ENCODE results near the gene RXRG. TPM values are rescaled to one million over a fixed set of nuclear protein-coding genes. Genes with fewer than 3 reads are reported as not detected.

RXRG gene
- total and polyA plus RNA-seq, 2 donors (not counting 1 experiment from before 2014, with no cell fraction given): not detected

DNA sequence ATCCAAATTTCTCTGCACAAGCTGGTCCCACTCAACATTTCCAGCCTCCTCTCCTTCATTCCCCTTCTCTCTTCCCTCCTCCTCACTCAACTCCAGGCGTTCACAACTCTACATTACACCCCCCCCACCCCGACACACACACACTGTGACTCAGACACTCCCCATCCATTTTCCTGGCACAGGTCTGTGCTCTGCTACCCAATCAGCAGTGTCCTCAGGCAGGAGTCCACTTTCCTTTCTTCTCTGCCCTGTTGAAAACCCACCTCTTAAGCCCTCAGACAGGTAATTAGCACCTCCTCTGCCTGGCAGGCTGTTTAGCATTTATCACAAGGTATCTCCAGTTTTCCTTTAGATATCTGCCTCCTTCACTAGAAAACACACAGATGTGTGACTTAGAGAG lies 79.6 kb downstream of the RXRG start:
- intact Hi-C loops (cut with micrococcal nuclease): no loop called here
- H3K9me3 ChIP-seq (ENCODE audit: control extremely low read depth in 1 of 3, control insufficient read depth in 2 of 3, insufficient read depth in 1 of 3, low read length in 2 of 3): no peaks in the 10 kb centered on the region
- no peak for DNase-seq
- no peak overlapping the region for H3K27ac ChIP-seq (ENCODE audit: low read length in 2 of 2)
- H3K4me3 Mint-ChIP-seq: no peak overlapping the region
- H3K9ac ChIP-seq (ENCODE audit: low read length): no peak overlapping the region
- ATAC-seq (ENCODE audit: low read depth): no peak
- TF ChIP-seq EZH2 (IDR thresholded peaks at IDR 0.05; ENCODE audit: borderline replicate concordance, insufficient read depth, low read depth, low read length, poor library complexity, severe bottlenecking): no peak
- TF ChIP-seq, protein P1, sequence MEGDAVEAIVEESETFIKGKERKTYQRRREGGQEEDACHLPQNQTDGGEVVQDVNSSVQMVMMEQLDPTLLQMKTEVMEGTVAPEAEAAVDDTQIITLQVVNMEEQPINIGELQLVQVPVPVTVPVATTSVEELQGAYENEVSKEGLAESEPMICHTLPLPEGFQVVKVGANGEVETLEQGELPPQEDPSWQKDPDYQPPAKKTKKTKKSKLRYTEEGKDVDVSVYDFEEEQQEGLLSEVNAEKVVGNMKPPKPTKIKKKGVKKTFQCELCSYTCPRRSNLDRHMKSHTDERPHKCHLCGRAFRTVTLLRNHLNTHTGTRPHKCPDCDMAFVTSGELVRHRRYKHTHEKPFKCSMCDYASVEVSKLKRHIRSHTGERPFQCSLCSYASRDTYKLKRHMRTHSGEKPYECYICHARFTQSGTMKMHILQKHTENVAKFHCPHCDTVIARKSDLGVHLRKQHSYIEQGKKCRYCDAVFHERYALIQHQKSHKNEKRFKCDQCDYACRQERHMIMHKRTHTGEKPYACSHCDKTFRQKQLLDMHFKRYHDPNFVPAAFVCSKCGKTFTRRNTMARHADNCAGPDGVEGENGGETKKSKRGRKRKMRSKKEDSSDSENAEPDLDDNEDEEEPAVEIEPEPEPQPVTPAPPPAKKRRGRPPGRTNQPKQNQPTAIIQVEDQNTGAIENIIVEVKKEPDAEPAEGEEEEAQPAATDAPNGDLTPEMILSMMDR (IDR thresholded peaks at IDR 0.05): no peak
- H3K79me2 ChIP-seq (ENCODE audit: control insufficient read depth, insufficient read depth, low read length): no peaks in the 10 kb centered on the region
- peaks cover 68% of the 10 kb centered on the region for H3K27me3 Mint-ChIP-seq
- ChIA-PET CTCF (interaction anchor here (1.0 to 4.1 kb wide), 4 partner anchors 9 to 227 kb away, joined by 3 to 23 read pairs (median 15); partner anchors contain the start of gene LMX1A), POLR2A (no interaction called here)
- no peaks in the 10 kb centered on the region for H3K36me3 ChIP-seq (replicated peaks in 1 of 2; ENCODE audit: control extremely low read depth in 1 of 2, control insufficient read depth in 1 of 2, extremely low read depth in 1 of 2, insufficient read depth in 2 of 2, low read length in 1 of 2)
- peaks cover 0 to 35% (median 9%) of the 10 kb centered on the region in 4 experiments for H3K27me3 ChIP-seq (replicated peaks in 1 of 4; ENCODE audit: control extremely low read depth in 1 of 4, control insufficient read depth in 3 of 4, insufficient read depth in 4 of 4, low read length in 3 of 4)
- H3K4me3 ChIP-seq (ENCODE audit: control extremely low read depth in 1 of 5, extremely low read depth in 1 of 5, insufficient read depth in 1 of 5, low read depth in 2 of 5, low read length in 4 of 5): no peak overlapping the region
- no peak overlapping the region for H2AFZ ChIP-seq (ENCODE audit: insufficient read depth, low read depth, low read length, poor library complexity, severe bottlenecking)
- no peaks in the 10 kb centered on the region for H3K9me3 Mint-ChIP-seq (ENCODE audit: insufficient read depth)
- WGBS (ENCODE audit: insufficient coverage): 51% methylated on average over 2 of the region's 2 CpGs
- H3K4me2 ChIP-seq (replicated peaks; ENCODE audit: low read depth, low read length, poor library complexity, severe bottlenecking): no peak overlapping the region
- no peaks in the 10 kb centered on the region for H3K4me1 Mint-ChIP-seq
- no peak overlapping the region for H3K27ac Mint-ChIP-seq
- H4K20me1 ChIP-seq (ENCODE audit: control insufficient read depth, insufficient read depth, low read length, poor library complexity, severe bottlenecking): no peaks in the 10 kb centered on the region
- no peaks in the 10 kb centered on the region for H3K4me1 ChIP-seq (ENCODE audit: control insufficient read depth in 2 of 2, insufficient read depth in 2 of 2, low read length in 2 of 2)

DNA sequence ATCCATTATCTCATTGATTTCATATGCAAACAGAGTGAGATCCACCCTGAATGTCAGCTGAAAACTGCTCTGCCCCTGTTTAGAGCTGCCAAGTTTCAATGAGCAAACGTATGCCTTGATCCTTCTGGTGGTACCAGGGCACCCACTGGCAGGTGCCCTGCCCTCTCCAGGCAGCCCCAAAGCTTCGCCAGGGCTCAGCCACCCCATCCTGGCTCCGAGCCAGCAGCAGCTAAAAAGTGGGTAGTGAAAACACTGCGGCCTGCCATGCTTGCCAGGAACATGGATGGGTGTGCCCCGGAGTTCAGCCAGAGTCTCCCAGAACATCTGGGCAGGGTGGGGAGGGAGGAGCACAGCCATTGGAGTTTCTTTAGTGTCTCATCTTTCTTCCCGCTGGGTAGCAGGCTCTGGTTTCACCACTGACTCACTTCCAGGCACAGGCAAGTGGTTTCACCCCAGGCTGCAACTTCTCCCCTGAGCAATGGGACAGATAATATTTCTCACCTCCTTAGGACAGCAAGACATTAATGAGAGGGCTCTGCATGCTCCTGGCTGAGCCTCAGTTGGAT lies 80.3 kb downstream of the RXRG start:
- no peak for TF ChIP-seq EZH2 (IDR thresholded peaks at IDR 0.05; ENCODE audit: borderline replicate concordance, insufficient read depth, low read depth, low read length, poor library complexity, severe bottlenecking)
- TF ChIP-seq, protein P1 (IDR thresholded peaks at IDR 0.05): no peak
- Histone ChIP-seq H3K79me2 (ENCODE audit: control insufficient read depth, insufficient read depth, low read length) (no peaks in the 10 kb centered on the region), H3K9me3 (ENCODE audit: control extremely low read depth in 1 of 3, control insufficient read depth in 2 of 3, insufficient read depth in 1 of 3, low read length in 2 of 3) (no peaks in the 10 kb centered on the region), H4K20me1 (ENCODE audit: control insufficient read depth, insufficient read depth, low read length, poor library complexity, severe bottlenecking) (no peaks in the 10 kb centered on the region), H3K36me3 (replicated peaks in 1 of 2; ENCODE audit: control extremely low read depth in 1 of 2, control insufficient read depth in 1 of 2, extremely low read depth in 1 of 2, insufficient read depth in 2 of 2, low read length in 1 of 2) (no peaks in the 10 kb centered on the region), H3K4me2 (replicated peaks; ENCODE audit: low read depth, low read length, poor library complexity, severe bottlenecking) (no peak overlapping the region), H3K4me3 (ENCODE audit: control extremely low read depth in 1 of 5, extremely low read depth in 1 of 5, insufficient read depth in 1 of 5, low read depth in 2 of 5, low read length in 4 of 5) (no peak overlapping the region), H3K27ac (ENCODE audit: low read length in 2 of 2) (no peak overlapping the region), H2AFZ (ENCODE audit: insufficient read depth, low read depth, low read length, poor library complexity, severe bottlenecking) (no peak overlapping the region), H3K9ac (ENCODE audit: low read length) (no peak overlapping the region), H3K4me1 (ENCODE audit: control insufficient read depth in 2 of 2, insufficient read depth in 2 of 2, low read length in 2 of 2) (no peaks in the 10 kb centered on the region), H3K27me3 (replicated peaks in 1 of 4; ENCODE audit: control extremely low read depth in 1 of 4, control insufficient read depth in 3 of 4, insufficient read depth in 4 of 4, low read length in 3 of 4) (peaks cover 0 to 33% (median 11%) of the 10 kb centered on the region in 4 experiments)
- H3K27ac Mint-ChIP-seq: no peak overlapping the region
- ChIA-PET POLR2A (no interaction called here), CTCF (interaction anchor here (2.7 kb wide), 1 partner anchor 227 kb away, joined by 17 read pairs; no protein-coding TSS in a partner anchor)
- WGBS (ENCODE audit: insufficient coverage): 40% methylated on average over 6 of the region's 6 CpGs
- H3K9me3 Mint-ChIP-seq (ENCODE audit: insufficient read depth): no peaks in the 10 kb centered on the region
- DNase-seq (no peak), ATAC-seq (ENCODE audit: low read depth) (no peak)
- no peaks in the 10 kb centered on the region for H3K4me1 Mint-ChIP-seq
- intact Hi-C loops (cut with micrococcal nuclease): no loop called here
- H3K4me3 Mint-ChIP-seq: no peak overlapping the region
- H3K27me3 Mint-ChIP-seq: peaks cover 68% of the 10 kb centered on the region

All from B cell (primary cell).